ENCODE measurements around the gene DAAM1.

GRCh38 chr14:59328454-59328853 lies 140.0 kb downstream of the DAAM1 start:
- no peak for TF ChIP-seq TOX (CRISPR knock-in tag; IDR thresholded peaks at IDR 0.05; ENCODE audit: borderline replicate concordance)
- TF ChIP-seq ZFP30 (CRISPR knock-in tag; IDR thresholded peaks at IDR 0.05), result no peak
- TF ChIP-seq ZNF70 (CRISPR knock-in tag; IDR thresholded peaks at IDR 0.05), result no peak

Measured in SK-N-SH treated with all-trans-retinoic acid at 6 μM for 48 hours (cell line).